Non-pigmented ciliary epithelial cell (primary cell): ENCODE measurements around the gene TC2N.
"Not testable (repeated sequence)": the region's sequence is repeated elsewhere in the genome, so short reads cannot be mapped to it uniquely, and the experiment has no call there.

Experiments used
- DNase-seq: peaks from one replicate; pipeline ENCODE4 v3.0.0-alpha.2; 2010; ENCODE audit warnings: low read depth

The TC2N gene

DNA sequence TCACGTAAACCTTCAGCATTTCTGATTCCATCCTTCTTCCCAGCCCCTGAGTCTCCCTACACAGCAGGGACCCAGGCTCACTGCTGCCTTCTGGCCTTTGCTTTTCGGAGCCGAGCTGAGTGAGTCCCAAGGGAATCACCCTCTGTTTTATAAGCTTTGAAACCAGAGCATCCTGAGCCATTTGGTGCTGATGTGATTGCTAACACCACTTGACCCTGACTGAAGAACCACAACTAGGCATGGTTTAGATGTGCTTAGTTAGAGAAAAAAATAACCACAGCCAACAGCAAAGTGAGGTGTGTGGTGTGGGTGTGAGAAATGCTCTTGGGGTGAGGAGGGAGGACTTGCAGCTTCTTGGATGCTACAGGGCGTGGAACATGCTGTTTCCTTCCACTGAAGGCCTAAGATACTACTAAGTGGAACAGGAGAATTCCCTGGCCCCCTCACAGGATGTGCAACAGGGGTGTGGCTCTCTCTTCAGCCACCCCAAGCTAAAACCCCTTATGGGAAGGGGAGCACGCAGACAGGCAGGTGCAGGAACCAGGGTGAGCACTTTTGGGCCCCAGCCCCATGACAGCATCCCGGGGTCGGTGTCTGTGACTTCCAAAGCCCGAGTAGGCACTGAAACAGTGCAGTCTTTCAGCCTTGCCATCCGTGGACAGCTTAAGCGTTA, at the start of gene TC2N:
Gene TC2N, minus strand, starts transcription at position 221 of the 673 bp plus-strand sequence. CDS start 53,767 bp downstream, outside the sequence.
- no peak for DNase-seq

GRCh38 chr14:91912035-91912434, 44.7 kb upstream of the TC2N start:
- DNase-seq = no peak

GRCh38 chr14:91911474-91912032, 44.2 kb upstream of the TC2N start:
- no peak for DNase-seq

- DNase-seq = no peak
These were observed 42.9 kb upstream of the TC2N start for GRCh38 chr14:91910196-91910595.

DNA sequence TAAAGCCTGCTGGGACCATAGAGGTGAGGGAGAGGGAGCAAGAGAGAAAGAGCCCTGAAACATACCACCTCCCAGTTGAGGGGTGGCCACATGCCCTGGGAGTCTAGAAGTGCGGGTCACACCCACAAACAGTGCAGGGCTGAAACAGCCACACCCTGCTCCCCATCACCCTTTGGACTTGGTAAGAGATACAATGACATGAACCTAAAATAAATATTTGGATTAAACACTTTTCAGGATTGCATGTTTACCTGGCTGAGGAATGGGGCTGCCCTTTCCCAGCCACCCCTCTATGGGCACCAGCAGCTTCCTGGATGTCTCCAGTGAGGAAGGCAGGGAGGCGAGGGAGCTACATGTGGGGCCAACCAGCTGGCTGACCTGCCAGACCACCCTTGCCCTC, 39.0 kb upstream of the TC2N start:
- DNase-seq = no peak

DNA sequence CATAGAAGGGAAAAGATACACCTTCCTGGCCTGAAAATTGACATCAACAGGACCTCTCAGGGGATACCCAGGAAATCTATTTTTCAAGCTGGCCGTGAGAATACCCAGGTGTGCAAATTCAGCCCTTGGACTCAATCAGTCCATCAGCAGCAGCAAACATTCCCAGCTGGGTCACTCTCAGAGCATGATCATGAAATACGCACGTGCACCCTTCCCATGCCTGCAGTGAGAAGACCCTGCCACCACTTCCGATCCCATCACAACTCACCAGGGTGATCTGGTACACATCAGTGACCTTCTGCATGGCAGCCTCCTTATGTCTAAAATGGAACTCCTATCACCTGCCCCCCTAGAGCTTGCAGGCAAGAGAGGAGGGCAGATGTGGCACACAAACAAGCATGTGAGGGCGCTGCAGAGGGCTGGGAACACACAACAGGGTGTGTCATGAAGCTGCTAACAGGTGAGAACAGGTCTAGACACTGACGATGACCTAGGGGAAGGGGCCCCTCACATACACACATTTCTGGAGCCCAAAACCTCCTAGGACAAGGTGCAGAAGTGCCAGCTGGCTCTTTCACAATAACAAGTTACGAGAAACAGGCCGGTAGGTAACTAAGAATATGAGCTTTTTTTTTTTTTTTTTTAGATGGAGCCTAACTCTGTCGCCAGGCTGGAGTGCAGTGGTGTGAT, 37.8 kb upstream of the TC2N start:
- no peak for DNase-seq

- no peak for DNase-seq
These were observed 37.1 kb upstream of the TC2N start for GRCh38 chr14:91904483-91904882.

DNA sequence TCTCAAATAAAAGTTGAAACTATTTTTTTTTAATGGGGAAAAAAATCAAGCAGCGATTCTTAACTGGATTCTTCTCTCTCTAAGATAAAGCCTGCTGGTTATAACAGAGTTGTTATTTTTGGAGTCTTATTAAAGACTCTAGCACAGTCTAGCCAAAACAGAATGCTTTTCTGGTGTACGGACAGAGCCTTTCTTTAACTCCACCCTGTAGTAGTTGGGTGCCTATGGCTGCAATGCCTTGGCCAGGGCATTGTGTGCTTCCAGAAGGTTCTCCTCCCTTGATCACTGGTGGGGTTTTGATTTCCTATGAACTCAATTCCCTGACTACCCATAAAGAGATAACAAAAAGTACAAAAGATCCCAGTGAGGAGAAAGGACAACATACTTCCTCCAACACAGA, 35.7 kb upstream of the TC2N start:
- DNase-seq = no peak

DNA sequence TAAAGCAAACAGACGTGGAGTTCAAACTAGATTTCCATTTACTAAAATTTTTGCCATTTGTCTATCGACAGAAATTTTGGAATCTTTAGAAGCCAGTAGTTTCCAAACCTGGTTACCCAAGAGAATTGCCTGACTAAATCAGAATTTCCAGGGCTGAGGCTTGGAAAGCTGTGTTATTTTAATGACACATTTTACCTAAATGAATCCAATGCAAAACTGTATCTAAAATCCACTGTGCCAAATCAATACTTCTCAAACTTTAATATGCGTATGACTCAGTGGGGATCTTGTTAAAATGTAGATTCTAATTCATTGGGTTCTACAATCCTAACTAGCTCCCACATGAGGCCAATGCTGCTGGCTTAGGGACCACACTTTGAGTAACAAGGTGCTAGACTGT, 35.0 kb upstream of the TC2N start:
- no peak for DNase-seq

GRCh38 chr14:91901449-91902226, 34.3 kb upstream of the TC2N start:
- DNase-seq = no peak

GRCh38 chr14:91899806-91900205, 32.5 kb upstream of the TC2N start:
- DNase-seq = no peak

DNA sequence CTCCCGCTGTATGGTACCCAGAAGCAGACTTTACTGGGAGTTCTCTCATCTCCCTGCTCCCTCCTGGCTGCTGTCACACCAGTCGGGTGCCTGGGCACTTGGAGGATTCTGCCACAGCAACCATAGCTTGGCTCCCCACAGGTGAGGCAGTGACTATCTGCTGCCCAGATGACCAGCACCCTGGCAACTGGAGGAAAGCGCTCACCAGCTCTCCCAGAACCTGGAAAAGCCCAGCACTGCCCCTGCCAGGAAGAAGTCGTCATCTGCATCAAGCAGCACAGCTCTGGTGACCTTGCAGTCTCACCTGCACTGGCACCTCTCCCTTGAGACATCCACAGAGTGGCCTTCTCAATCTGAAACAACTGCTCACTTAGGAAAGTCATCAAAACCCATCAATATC, 31.9 kb upstream of the TC2N start:
- no peak for DNase-seq

GRCh38 chr14:91898372-91898771, 31.0 kb upstream of the TC2N start:
- no peak for DNase-seq

GRCh38 chr14:91897716-91898115, 30.4 kb upstream of the TC2N start:
- DNase-seq = not testable (repeated sequence)

GRCh38 chr14:91897106-91897701, 29.9 kb upstream of the TC2N start:
- no peak for DNase-seq

- DNase-seq = no peak
These were observed 29.1 kb upstream of the TC2N start for GRCh38 chr14:91896419-91896818.

- no peak for DNase-seq
These were observed 26.3 kb upstream of the TC2N start for GRCh38 chr14:91893669-91894068.

GRCh38 chr14:91893007-91893406, 25.7 kb upstream of the TC2N start:
- DNase-seq = no peak

DNA sequence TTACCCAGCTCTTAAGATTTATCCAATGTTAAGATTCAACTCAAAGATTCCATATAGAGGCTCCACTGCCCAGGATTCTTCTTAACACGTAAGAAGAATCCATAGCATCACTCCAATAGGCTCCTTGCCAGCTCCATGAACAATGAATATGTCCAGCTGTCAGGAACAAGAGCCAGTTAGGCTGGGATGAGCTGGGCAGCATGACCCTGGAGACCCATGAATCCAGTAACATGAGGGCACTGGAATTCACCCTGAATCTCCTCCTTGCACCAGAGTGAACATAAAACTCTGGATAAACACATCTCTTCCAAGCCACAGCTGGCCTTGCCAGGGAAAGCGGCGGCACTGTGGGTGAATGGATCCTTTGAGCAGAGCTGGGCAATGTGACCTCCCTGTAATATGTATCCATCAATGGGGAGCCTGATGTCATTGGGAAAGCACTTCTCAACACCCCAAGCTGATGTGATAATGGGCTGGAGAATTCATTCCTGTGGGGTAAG, 24.4 kb upstream of the TC2N start:
- DNase-seq = no peak

GRCh38 chr14:91891101-91891500, 23.8 kb upstream of the TC2N start:
- no peak for DNase-seq

DNA sequence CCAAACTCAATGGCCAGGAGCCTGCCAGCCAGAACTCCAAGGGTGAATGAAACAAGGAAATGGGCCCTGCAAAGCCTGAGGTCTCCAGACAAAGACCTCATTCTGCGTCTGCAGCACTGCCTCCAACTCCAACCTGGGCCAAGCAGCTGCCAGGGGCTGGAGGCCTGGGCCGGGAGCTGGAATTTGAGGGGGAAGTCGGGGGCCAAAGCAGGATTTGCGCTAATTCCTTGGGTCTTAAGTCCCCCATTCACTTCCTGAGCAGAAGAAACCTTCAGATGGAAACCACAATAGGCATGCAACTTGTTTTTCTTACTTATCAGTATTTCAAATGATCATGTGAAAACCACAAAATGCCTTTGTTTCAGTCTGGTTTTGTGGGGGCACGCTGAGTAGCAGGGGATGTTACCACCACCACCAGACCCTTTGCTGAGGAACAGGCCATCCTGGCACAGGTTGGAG, 23.0 kb upstream of the TC2N start:
- no peak for DNase-seq
